ENCODE measurements around the gene TSKU. TPM values are rescaled to one million over a fixed set of nuclear protein-coding genes. Genes with fewer than 3 reads are reported as not detected.
"Not testable (repeated sequence)": the region's sequence is repeated elsewhere in the genome, so short reads cannot be mapped to it uniquely, and the experiment has no call there.

The TSKU gene
- total RNA-seq, 1 donor from 2014 or later, result 32.8 TPM

DNA sequence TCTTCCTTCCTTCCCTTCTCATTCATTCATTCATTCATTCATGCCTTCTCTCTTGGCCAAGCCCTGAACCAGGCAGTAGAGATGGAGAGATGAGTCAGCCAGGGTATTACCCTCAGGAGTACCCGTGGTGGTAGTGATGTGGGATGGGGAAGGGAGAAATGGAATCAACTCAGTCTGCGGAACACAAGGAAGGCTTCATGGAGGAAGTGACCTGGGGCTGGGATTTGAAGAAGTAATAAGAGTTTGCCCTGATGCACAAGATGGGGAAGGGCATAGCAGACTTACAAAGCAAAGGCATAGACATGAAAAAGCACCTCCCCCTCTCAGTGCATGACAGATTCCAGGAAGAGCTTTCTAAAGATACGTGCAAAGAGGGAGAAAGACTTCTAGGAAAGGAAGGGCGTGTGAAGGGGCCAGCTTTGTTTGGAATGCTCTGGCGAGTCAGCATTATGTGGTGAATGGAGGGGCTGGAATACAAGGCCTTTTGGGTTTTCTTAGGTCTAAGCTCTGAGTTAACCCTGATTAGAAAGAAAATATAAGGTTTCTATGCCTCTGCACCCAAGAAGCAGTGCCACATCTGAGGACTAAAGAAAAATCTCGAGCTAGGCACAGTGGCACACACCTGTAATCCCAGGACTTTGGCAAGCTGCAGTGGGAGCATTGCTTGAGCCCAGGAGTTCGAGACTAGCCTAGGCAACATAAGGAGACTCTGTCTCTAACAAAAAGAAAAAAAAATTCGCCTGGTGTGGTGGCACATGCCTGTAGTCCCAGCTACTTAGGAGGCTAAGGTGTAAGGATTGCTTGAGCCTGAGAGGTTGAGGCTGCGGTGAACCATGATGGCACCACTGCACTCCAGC lies 41.2 kb downstream of the TSKU start:
- DNase-seq (ENCODE audit: extremely low spot score, unreplicated experiment), result peak; percentile 16
- peaks cover 11% of the 10 kb centered on the region for H3K4me1 Mint-ChIP-seq (ENCODE audit: unreplicated experiment)
- peak overlapping the region; percentile 10 for H3K27ac Mint-ChIP-seq

DNA sequence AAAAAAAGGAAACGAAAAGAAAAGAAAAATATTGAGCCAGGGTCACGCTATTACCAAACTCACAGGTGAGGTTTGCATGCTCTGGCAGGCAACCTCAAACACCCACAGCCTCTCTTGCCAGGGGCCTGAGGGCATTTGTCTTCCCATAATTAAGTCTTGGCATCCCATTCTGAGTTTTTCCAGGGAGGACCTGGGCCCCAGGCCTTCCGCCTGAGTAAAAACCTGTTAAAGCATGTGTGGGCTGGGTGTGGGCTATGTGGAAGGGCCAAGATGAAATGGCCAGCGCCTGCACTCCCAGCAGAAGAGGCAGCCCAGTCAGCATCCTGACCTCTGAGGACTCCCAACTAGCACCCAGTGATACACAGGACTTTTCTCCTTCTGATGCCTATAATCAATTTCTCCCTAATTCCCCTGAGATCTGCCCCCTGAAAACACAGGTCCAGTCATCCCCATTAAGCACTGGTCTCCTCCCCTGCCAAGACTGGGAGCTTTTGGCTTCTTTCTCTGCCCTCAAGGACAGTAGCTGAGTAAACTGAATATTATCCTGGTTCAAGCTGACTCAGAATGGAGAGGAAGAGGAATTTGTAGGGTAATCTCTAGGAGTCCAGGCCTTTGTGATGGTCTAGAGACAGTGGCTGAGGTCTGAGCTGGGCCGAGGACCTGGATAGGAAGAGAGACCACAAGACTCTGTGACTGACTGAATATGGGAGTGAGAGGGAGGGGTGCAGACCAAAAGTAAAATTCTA lies 42.0 kb downstream of the TSKU start:
- TF ChIP-seq, protein P1, sequence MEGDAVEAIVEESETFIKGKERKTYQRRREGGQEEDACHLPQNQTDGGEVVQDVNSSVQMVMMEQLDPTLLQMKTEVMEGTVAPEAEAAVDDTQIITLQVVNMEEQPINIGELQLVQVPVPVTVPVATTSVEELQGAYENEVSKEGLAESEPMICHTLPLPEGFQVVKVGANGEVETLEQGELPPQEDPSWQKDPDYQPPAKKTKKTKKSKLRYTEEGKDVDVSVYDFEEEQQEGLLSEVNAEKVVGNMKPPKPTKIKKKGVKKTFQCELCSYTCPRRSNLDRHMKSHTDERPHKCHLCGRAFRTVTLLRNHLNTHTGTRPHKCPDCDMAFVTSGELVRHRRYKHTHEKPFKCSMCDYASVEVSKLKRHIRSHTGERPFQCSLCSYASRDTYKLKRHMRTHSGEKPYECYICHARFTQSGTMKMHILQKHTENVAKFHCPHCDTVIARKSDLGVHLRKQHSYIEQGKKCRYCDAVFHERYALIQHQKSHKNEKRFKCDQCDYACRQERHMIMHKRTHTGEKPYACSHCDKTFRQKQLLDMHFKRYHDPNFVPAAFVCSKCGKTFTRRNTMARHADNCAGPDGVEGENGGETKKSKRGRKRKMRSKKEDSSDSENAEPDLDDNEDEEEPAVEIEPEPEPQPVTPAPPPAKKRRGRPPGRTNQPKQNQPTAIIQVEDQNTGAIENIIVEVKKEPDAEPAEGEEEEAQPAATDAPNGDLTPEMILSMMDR (conservative IDR thresholded peaks at IDR 0.05), result no peak
- Mint-ChIP-seq H3K36me3 (no peaks in the 10 kb centered on the region), H3K9me3 (no peaks in the 10 kb centered on the region), H3K4me3 (no peak overlapping the region), H3K27me3 (no peaks in the 10 kb centered on the region), H3K4me1 (ENCODE audit: unreplicated experiment) (peaks cover 11% of the 10 kb centered on the region), H3K27ac (no peak overlapping the region)
- peak; percentile 39 for DNase-seq (ENCODE audit: extremely low spot score, unreplicated experiment)

More for the DNA sequence above, 41.2 kb downstream of the TSKU start:
- Mint-ChIP-seq H3K4me3 (no peak overlapping the region), H3K36me3 (no peaks in the 10 kb centered on the region), H3K9me3 (no peaks in the 10 kb centered on the region), H3K27me3 (no peaks in the 10 kb centered on the region)
- TF ChIP-seq, protein P1 (conservative IDR thresholded peaks at IDR 0.05), result no peak

DNA sequence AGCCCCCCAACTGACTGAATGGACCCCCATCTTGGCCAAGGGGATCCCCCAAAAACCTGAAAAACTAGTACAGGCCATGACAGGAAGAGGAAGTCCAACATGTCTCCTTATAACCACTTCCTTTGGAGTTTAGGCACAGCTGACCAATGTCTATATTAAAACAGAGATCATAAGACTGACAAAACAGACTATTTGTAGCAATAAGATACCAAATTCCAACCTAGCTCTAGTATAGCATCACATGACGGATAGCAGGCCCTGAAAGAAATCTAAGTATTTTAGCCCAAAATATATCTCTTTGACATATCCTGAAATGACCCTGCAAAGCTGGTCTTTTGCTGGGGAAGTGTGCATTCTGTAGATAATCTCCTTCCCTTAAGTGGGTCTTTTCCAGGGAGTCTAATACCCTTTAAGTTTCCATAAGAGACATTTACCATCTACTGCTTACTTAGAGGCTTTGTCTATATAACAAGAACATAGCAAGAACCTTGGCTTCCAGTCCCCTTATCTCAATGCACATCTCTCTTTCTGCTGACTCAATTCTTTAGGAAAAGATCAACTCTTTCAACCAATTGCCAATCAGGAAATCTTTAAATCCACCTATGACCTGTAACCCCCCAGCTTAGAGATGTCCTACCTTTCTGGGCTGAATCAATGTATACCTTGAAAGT lies 42.7 kb downstream of the TSKU start:
- no peak for DNase-seq (ENCODE audit: extremely low spot score, unreplicated experiment)
- no peaks in the 10 kb centered on the region for H3K9me3 Mint-ChIP-seq
- H3K4me3 Mint-ChIP-seq, result no peak overlapping the region
- no peaks in the 10 kb centered on the region for H3K27me3 Mint-ChIP-seq
- TF ChIP-seq, protein P1 (conservative IDR thresholded peaks at IDR 0.05), result no peak
- peaks cover 17% of the 10 kb centered on the region for H3K4me1 Mint-ChIP-seq (ENCODE audit: unreplicated experiment)
- no peaks in the 10 kb centered on the region for H3K36me3 Mint-ChIP-seq
- H3K27ac Mint-ChIP-seq, result no peak overlapping the region

DNA sequence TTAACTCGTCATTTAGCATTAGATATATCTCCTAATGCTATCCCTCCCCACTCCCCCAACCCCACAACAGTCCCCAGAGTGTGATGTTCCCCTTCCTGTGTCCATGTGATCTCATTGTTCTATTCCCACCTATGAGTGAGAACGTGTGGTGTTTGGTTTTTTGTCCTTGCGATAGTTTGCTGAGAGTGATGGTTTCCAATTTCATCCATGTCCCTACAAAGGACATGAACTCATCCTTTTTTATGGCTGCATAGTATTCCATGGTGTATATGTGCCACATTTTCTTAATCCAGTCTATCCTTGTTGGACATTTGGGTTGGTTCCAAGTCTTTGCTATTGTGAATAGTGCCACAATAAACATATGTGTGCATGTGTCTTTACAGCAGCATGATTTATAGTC lies 43.4 kb downstream of the TSKU start:
- H3K36me3 Mint-ChIP-seq; H3K4me3 Mint-ChIP-seq; DNase-seq (ENCODE audit: extremely low spot score, unreplicated experiment); H3K27me3 Mint-ChIP-seq; H3K9me3 Mint-ChIP-seq; H3K27ac Mint-ChIP-seq: not testable (repeated sequence)
- H3K4me1 Mint-ChIP-seq (ENCODE audit: unreplicated experiment), result peaks cover 19% of the 10 kb centered on the region

DNA sequence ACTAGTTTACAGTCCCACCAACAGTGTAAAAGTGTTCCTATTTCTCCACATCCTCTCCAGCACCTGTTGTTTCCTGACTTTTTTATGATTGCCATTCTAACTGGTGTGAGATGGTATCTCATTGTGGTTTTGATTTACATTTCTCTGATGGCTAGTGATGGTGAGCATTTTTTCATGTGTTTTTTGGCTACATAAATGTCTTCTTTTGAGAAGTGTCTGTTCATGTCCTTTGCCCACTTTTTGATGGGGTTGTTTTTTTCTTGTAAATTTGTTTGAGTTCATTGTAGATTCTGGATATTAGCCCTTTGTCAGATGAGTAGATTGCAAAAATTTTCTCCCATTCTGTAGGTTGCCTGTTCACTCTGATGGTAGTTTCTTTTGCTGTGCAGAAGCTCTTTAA lies 43.8 kb downstream of the TSKU start:
- not testable (repeated sequence) for H3K27ac Mint-ChIP-seq; H3K27me3 Mint-ChIP-seq; H3K4me3 Mint-ChIP-seq; H3K9me3 Mint-ChIP-seq; H3K36me3 Mint-ChIP-seq; DNase-seq (ENCODE audit: extremely low spot score, unreplicated experiment)
- H3K4me1 Mint-ChIP-seq (ENCODE audit: unreplicated experiment), result peaks cover 19% of the 10 kb centered on the region

DNA sequence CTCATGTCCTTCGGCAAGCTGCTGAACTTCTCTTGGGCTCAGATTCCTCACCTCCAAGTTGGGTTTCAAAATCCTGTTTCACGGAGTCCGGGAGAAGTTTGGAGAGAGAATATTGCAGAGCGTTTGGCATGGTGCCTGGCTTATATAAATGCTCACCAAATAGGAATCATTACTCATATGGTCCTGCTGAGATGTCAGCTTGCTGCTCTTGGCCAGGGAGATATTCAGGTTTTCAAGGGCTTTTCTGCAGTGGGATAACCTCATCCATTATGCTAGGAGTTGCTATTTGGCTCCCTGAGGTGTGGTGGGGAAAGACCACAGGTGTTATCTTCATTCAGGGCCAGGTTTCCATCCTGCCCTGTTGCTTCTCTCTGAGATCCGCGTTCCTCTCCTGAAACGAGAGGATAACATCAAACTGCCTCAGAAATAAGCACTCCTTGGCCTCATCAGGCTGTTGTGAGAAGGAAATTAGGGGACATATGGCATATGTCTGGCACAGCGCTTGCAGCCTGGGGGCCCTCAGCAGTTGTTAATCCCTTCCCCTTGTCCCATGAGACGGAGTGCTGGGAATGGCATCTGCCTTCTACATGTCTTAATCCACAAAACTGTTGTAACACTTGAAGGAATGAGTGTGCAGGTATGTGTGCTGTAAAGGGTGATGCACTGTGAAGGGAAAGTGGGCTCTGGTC lies 47.6 kb downstream of the TSKU start:
- no peak overlapping the region for H3K27ac Mint-ChIP-seq
- no peaks in the 10 kb centered on the region for H3K27me3 Mint-ChIP-seq
- no peak overlapping the region for H3K4me3 Mint-ChIP-seq
- H3K36me3 Mint-ChIP-seq, result no peaks in the 10 kb centered on the region
- no peaks in the 10 kb centered on the region for H3K9me3 Mint-ChIP-seq
- TF ChIP-seq, protein P1 (conservative IDR thresholded peaks at IDR 0.05), result no peak
- no peak for DNase-seq (ENCODE audit: extremely low spot score, unreplicated experiment)
- H3K4me1 Mint-ChIP-seq (ENCODE audit: unreplicated experiment), result peaks cover 8% of the 10 kb centered on the region

All from type B pancreatic cell (in vitro differentiated cells).